MM.1S (cell line): ENCODE results near the gene MALSU1.

Experiments used
- DNase-seq: peaks from one replicate; pipeline ENCODE4 v3.0.0-alpha.2; 2015
- H2AFZ ChIP-seq: fragments of 300-600 bp; sonication (generic); 2 replicates; pipeline ENCODE4 v1.6.0; 2016; ENCODE audit warnings: antibody characterized with exemption, low read length
- H3F3A ChIP-seq: fragments of 300-600 bp; sonication (generic); 2 replicates; pipeline ENCODE4 v1.6.1; 2016; ENCODE audit warnings: mild to moderate bottlenecking, antibody characterized with exemption, low read length, moderate library complexity, mixed read lengths; ENCODE audit not compliant: insufficient read depth
- H3K27ac ChIP-seq: fragments of 300-600 bp; sonication (generic); 2 replicates; pipeline ENCODE4 v1.5.1; 2016; ENCODE audit warnings: mild to moderate bottlenecking, low read length
- H3K27me3 ChIP-seq: fragments of 300-600 bp; sonication (generic); replicated peaks from 2 replicates; pipeline ENCODE4 v1.6.0; 2016; ENCODE audit warnings: low read length; ENCODE audit not compliant: insufficient read depth
- H3K36me3 ChIP-seq: fragments of 300-600 bp; sonication (generic); replicated peaks from 2 replicates; pipeline ENCODE4 v1.6.1; 2016; ENCODE audit warnings: mild to moderate bottlenecking, low read length, mixed read lengths; ENCODE audit not compliant: insufficient read depth
- H3K4me1 ChIP-seq: fragments of 300-600 bp; sonication (generic); 2 replicates; pipeline ENCODE4 v1.6.1; 2016; ENCODE audit warnings: low read length, mixed read lengths
- H3K4me2 ChIP-seq: fragments of 300-600 bp; sonication (generic); 2 replicates; pipeline ENCODE4 v1.6.0; 2016; ENCODE audit warnings: low read depth, low read length
- H3K4me3 ChIP-seq: fragments of 300-600 bp; sonication (generic); 2 replicates; pipeline ENCODE4 v1.5.1; 2016; ENCODE audit warnings: low read length, mixed read lengths
- H3K79me2 ChIP-seq: fragments of 300-600 bp; sonication (generic); 2 replicates; pipeline ENCODE4 v1.6.1; 2016; ENCODE audit warnings: mixed run types, low read length, mixed read lengths
- H3K9ac ChIP-seq: fragments of 300-600 bp; sonication (generic); 2 replicates; pipeline ENCODE4 v1.6.1; 2016; ENCODE audit warnings: low read length, mixed read lengths
- H3K9me2 ChIP-seq: fragments of 300-600 bp; sonication (generic); replicated peaks from 2 replicates; pipeline ENCODE4 v1.6.1; 2016; ENCODE audit warnings: mild to moderate bottlenecking, low read length, mixed read lengths; ENCODE audit not compliant: insufficient read depth
- H3K9me3 ChIP-seq: fragments of 300-600 bp; sonication (generic); replicated peaks from 2 replicates; pipeline ENCODE4 v1.6.1; 2016; ENCODE audit warnings: mild to moderate bottlenecking, low read length, mixed read lengths; ENCODE audit not compliant: insufficient read depth
- H4K20me1 ChIP-seq: fragments of 300-600 bp; sonication (generic); 2 replicates; pipeline ENCODE4 v1.6.1; 2016; ENCODE audit warnings: mild to moderate bottlenecking, low read length, moderate library complexity, mixed read lengths; ENCODE audit not compliant: insufficient read depth
- EZH2 ChIP-seq: fragments of 300-600 bp; sonication (generic); optimal IDR thresholded peaks from 2 replicates; pipeline ENCODE3; 2017; ENCODE audit warnings: low read depth, mild to moderate bottlenecking, antibody characterized with exemption, low read length, mixed read lengths
- EZH2phosphoT487 ChIP-seq: fragments of 300-600 bp; sonication (generic); IDR thresholded peaks from 2 replicates; pipeline ENCODE4 v1.6.1; 2018; ENCODE audit warnings: antibody characterized with exemption, low read length
- TF ChIP-seq, protein P1 (sequence below): fragments of 300-600 bp; sonication (generic); IDR thresholded peaks from 2 replicates; pipeline ENCODE4 v1.5.1; 2016; ENCODE audit warnings: antibody characterized with exemption, low read length, mixed read lengths

The MALSU1 gene

GRCh38 chr7:23256731-23257130 lies 42.4 kb upstream of the MALSU1 start:
- Histone ChIP-seq H4K20me1 (no peaks in the 10 kb centered on the region), H3F3A (no peaks in the 10 kb centered on the region), H3K79me2 (no peaks in the 10 kb centered on the region), H3K4me1 (no peaks in the 10 kb centered on the region), H3K4me2 (no peak overlapping the region), H3K36me3 (no peaks in the 10 kb centered on the region), H3K9me2 (no peaks in the 10 kb centered on the region), H3K27ac (no peak overlapping the region), H3K27me3 (no peaks in the 10 kb centered on the region), H3K9me3 (no peaks in the 10 kb centered on the region), H3K4me3 (no peak overlapping the region), H3K9ac (no peak overlapping the region), H2AFZ (no peak overlapping the region)
- no peak for DNase-seq
- TF ChIP-seq EZH2phosphoT487 (no peak), EZH2 (no peak)
- TF ChIP-seq, protein P1, sequence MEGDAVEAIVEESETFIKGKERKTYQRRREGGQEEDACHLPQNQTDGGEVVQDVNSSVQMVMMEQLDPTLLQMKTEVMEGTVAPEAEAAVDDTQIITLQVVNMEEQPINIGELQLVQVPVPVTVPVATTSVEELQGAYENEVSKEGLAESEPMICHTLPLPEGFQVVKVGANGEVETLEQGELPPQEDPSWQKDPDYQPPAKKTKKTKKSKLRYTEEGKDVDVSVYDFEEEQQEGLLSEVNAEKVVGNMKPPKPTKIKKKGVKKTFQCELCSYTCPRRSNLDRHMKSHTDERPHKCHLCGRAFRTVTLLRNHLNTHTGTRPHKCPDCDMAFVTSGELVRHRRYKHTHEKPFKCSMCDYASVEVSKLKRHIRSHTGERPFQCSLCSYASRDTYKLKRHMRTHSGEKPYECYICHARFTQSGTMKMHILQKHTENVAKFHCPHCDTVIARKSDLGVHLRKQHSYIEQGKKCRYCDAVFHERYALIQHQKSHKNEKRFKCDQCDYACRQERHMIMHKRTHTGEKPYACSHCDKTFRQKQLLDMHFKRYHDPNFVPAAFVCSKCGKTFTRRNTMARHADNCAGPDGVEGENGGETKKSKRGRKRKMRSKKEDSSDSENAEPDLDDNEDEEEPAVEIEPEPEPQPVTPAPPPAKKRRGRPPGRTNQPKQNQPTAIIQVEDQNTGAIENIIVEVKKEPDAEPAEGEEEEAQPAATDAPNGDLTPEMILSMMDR = no peak

DNA sequence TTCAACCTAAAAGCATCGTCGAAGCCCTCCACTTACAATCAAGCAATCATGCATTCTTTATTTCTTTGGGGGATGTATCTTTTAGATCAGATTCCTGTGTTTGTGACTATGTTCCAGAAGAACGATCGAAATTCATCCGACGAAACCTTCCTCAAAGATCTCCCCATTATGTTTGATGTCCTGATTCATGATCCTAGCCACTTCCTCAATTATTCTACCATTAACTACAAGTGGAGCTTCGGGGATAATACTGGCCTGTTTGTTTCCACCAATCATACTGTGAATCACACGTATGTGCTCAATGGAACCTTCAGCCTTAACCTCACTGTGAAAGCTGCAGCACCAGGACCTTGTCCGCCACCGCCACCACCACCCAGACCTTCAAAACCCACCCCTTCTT lies 38.8 kb upstream of the MALSU1 start:
- no peaks in the 10 kb centered on the region for H4K20me1 ChIP-seq
- no peak overlapping the region for H3K27ac ChIP-seq
- TF ChIP-seq, protein P1 = no peak
- TF ChIP-seq EZH2phosphoT487 = no peak
- no peak for TF ChIP-seq EZH2
- no peak overlapping the region for H3K4me2 ChIP-seq
- H3K9ac ChIP-seq = no peak overlapping the region
- no peaks in the 10 kb centered on the region for H3F3A ChIP-seq
- H3K4me1 ChIP-seq = no peaks in the 10 kb centered on the region
- no peaks in the 10 kb centered on the region for H3K79me2 ChIP-seq
- H3K4me3 ChIP-seq = no peak overlapping the region
- DNase-seq = no peak
- no peaks in the 10 kb centered on the region for H3K9me2 ChIP-seq
- H2AFZ ChIP-seq = no peak overlapping the region
- H3K9me3 ChIP-seq = no peaks in the 10 kb centered on the region
- H3K36me3 ChIP-seq = no peaks in the 10 kb centered on the region
- H3K27me3 ChIP-seq = no peaks in the 10 kb centered on the region

- Histone ChIP-seq H3K9me3 (no peaks in the 10 kb centered on the region), H3K4me1 (no peaks in the 10 kb centered on the region), H3K4me2 (peak overlapping the region; percentile 24)
Observed at GRCh38 chr7:23261843-23262452, 37.2 kb upstream of the MALSU1 start.

More at GRCh38 chr7:23261843-23262452, 37.2 kb upstream of the MALSU1 start:
- H3K27ac ChIP-seq = no peak overlapping the region
- H3K27me3 ChIP-seq = no peaks in the 10 kb centered on the region
- peak; percentile 75 for DNase-seq
- H3K9me2 ChIP-seq = no peaks in the 10 kb centered on the region
- H3K36me3 ChIP-seq = no peaks in the 10 kb centered on the region
- no peaks in the 10 kb centered on the region for H3F3A ChIP-seq
- no peaks in the 10 kb centered on the region for H4K20me1 ChIP-seq
- H3K4me3 ChIP-seq = peak overlapping the region; percentile 21; the same call in 1 of the 2 replicates
- peak overlapping the region; percentile 46 for H2AFZ ChIP-seq
- H3K79me2 ChIP-seq = no peaks in the 10 kb centered on the region
- TF ChIP-seq, protein P1 = peak; percentile 90
- TF ChIP-seq EZH2phosphoT487 = no peak
- no peak for TF ChIP-seq EZH2
- H3K9ac ChIP-seq = no peak overlapping the region
